ENCODE measurements around the gene MCM6. TPM values are rescaled to one million over a fixed set of nuclear protein-coding genes. Genes with fewer than 3 reads are reported as not detected.
"Not testable (repeated sequence)": the region's sequence is repeated elsewhere in the genome, so short reads cannot be mapped to it uniquely, and the experiment has no call there.

Gene MCM6
- total RNA-seq, 2 donors from 2014 or later = 75.3 to 129 TPM

DNA sequence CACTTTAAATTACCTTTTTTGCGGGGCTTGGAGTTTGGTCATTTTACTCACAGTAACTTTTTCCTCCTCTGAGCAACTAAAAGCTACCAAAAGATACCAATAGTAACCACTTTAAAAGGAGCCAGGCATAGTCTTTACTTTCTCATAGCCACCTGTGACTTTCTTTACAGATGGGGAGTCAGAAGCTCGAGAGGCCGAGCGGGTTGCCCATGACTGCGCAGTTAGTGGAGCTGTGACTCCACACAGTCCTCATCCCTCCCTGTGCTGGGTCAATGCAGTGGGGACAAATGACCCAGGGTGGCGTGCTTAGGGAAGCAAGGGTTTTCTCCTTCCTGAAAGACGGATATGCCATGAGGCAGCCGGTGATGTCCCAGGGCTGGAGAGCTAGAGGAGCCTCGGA is 51.1 kb downstream of the MCM6 start:
- H3K27ac Mint-ChIP-seq = no peak overlapping the region
- no peaks in the 10 kb centered on the region for H3K27me3 Mint-ChIP-seq
- ATAC-seq = no peak
- no peaks in the 10 kb centered on the region for H3K9me3 Mint-ChIP-seq
- no peak for DNase-seq (ENCODE audit: low spot score)
- H3K36me3 Mint-ChIP-seq = peaks cover 9% of the 10 kb centered on the region
- no peak overlapping the region for H3K4me3 Mint-ChIP-seq
- H3K4me1 Mint-ChIP-seq (ENCODE audit: low read depth in 2 of 2) = peaks cover 8 to 14% of the 10 kb centered on the region in 2 donors

- Mint-ChIP-seq H3K4me1 (ENCODE audit: low read depth in 2 of 2) (peaks cover 16 to 27% of the 10 kb centered on the region in 2 donors), H3K27me3 (no peaks in the 10 kb centered on the region), H3K27ac (no peak overlapping the region), H3K4me3 (no peak overlapping the region), H3K9me3 (no peaks in the 10 kb centered on the region), H3K36me3 (peaks cover 9% of the 10 kb centered on the region)
- DNase-seq (ENCODE audit: low spot score) (no peak), ATAC-seq (no peak)
Measured at GRCh38 chr2:135822855-135823254, 53.4 kb downstream of the MCM6 start.

- peak overlapping the region; percentile 83 for H3K4me3 Mint-ChIP-seq
- no peaks in the 10 kb centered on the region for H3K27me3 Mint-ChIP-seq
- H3K9me3 Mint-ChIP-seq = no peaks in the 10 kb centered on the region
- H3K36me3 Mint-ChIP-seq = peaks cover 9% of the 10 kb centered on the region
- no peak for DNase-seq (ENCODE audit: low spot score)
- peaks cover 16 to 27% of the 10 kb centered on the region in 2 donors for H3K4me1 Mint-ChIP-seq (ENCODE audit: low read depth in 2 of 2)
- no peak for ATAC-seq
- H3K27ac Mint-ChIP-seq = peak overlapping the region; percentile 8 to 44
Measured at GRCh38 chr2:135821190-135821589, 55.1 kb downstream of the MCM6 start.

DNA sequence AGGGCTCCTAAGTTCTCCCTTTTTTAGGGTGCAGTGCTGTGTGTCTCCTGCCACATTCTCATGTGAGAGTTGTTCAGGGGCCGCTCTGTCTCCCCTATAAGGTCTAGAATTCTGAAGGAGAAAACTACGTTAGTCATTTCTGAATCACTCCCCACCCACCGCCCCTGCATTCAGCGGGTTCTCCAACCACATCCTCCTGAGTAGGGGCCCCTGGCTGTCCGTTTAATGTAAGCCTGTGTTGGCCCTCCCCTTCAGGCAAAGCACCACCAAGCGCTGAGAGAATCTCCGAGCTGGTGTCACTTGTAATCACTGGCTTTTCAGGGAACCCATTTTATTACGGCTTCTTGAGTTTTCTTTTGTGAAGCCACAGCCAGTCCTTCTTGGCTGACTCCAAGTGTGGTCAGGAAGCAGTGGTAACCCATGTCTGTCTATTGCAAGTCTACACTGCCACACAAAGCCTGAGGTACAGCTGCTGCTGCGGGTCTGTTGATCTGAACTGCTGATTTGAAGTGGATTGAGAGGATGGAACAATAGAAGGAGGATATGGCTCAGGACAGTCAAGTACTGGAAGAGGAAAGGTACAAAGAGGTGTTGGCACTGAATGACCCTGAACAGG is 56.1 kb downstream of the MCM6 start:
- no peaks in the 10 kb centered on the region for H3K27me3 Mint-ChIP-seq
- peak overlapping the region; percentile 8 to 44 for H3K27ac Mint-ChIP-seq
- peaks cover 16 to 27% of the 10 kb centered on the region in 2 donors for H3K4me1 Mint-ChIP-seq (ENCODE audit: low read depth in 2 of 2)
- DNase-seq (ENCODE audit: low spot score) = peak; percentile 86
- ATAC-seq = peak; percentile 97 to 98
- peaks cover 9% of the 10 kb centered on the region for H3K36me3 Mint-ChIP-seq
- H3K9me3 Mint-ChIP-seq = no peaks in the 10 kb centered on the region
- peak overlapping the region; percentile 83 for H3K4me3 Mint-ChIP-seq

DNA sequence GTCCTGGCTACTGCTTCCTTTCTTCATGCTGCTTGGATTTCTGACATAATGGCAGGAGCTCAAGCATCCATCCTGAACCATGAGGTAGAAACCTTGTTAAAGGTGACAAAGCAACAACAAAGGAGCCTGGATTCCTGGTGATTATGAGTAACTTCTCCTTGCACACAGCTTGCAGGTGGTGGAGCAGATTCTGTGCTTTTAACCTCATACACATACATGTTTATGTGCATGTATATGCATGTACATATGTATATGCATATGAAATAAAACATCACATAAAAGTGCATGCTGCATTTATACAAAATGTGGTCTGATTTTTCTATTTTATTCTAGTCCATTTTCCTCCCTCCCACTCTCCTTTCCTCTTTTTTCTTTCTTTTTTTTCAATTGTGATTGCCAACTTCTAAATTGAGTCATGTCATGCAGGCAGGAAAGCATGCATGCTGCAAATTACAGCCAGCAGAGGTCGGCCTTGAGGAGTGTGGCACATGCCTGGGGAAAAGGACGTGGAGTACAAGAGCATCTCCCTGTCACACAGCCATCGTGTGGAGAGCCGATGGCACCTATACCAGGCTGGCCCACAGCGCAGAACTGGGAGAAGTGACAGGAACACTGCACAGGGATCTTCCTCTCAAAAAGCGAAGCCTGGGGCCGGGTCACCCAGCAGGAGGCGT is 57.2 kb downstream of the MCM6 start:
- Mint-ChIP-seq H3K27me3 (no peaks in the 10 kb centered on the region), H3K9me3 (no peaks in the 10 kb centered on the region), H3K27ac (no peak overlapping the region), H3K4me1 (ENCODE audit: low read depth in 2 of 2) (peaks cover 16 to 27% of the 10 kb centered on the region in 2 donors), H3K4me3 (peak overlapping the region; percentile 17), H3K36me3 (peaks cover 9% of the 10 kb centered on the region)
- no peak for ATAC-seq
- no peak for DNase-seq (ENCODE audit: low spot score)

- ATAC-seq (no peak), DNase-seq (ENCODE audit: low spot score) (no peak)
- peaks cover 5% of the 10 kb centered on the region for H3K36me3 Mint-ChIP-seq
- no peak overlapping the region for H3K4me3 Mint-ChIP-seq
- no peak overlapping the region for H3K27ac Mint-ChIP-seq
- no peaks in the 10 kb centered on the region for H3K9me3 Mint-ChIP-seq
- no peaks in the 10 kb centered on the region for H3K27me3 Mint-ChIP-seq
- peaks cover 16 to 27% of the 10 kb centered on the region in 2 donors for H3K4me1 Mint-ChIP-seq (ENCODE audit: low read depth in 2 of 2)
Measured at GRCh38 chr2:135817951-135818350, 58.3 kb downstream of the MCM6 start.

GRCh38 chr2:135817466-135817865 is 58.8 kb downstream of the MCM6 start:
- no peaks in the 10 kb centered on the region for H3K27me3 Mint-ChIP-seq
- H3K27ac Mint-ChIP-seq = no peak overlapping the region
- no peak for DNase-seq (ENCODE audit: low spot score)
- peaks cover 16 to 27% of the 10 kb centered on the region in 2 donors for H3K4me1 Mint-ChIP-seq (ENCODE audit: low read depth in 2 of 2)
- no peak overlapping the region for H3K4me3 Mint-ChIP-seq
- H3K36me3 Mint-ChIP-seq = no peaks in the 10 kb centered on the region
- no peaks in the 10 kb centered on the region for H3K9me3 Mint-ChIP-seq
- no peak for ATAC-seq

DNA sequence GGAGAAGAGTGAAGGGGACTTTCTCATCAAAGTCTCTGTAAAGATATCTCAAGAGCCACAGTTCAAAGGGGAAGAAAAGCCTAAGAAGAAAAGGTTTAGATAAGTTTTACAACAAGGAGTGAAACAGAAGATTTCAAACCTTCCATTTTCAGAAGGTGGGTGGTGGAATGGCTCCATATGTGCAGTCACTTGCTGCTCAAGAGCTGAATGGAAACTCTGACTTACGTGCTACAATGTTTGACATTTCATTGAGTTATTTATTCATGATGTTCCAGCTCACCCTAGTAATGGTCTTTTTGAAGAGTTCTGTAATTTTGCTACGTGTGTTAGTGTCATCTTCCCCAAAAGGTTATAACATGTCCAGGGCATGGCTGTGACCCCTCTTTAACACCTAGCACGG is 61.0 kb downstream of the MCM6 start:
- no peak for ATAC-seq
- no peak for DNase-seq (ENCODE audit: low spot score)
- peaks cover 10 to 14% of the 10 kb centered on the region in 2 donors for H3K4me1 Mint-ChIP-seq (ENCODE audit: low read depth in 2 of 2)
- H3K27me3 Mint-ChIP-seq = no peaks in the 10 kb centered on the region
- H3K27ac Mint-ChIP-seq = no peak overlapping the region
- no peaks in the 10 kb centered on the region for H3K9me3 Mint-ChIP-seq
- H3K36me3 Mint-ChIP-seq = no peaks in the 10 kb centered on the region
- no peak overlapping the region for H3K4me3 Mint-ChIP-seq

DNA sequence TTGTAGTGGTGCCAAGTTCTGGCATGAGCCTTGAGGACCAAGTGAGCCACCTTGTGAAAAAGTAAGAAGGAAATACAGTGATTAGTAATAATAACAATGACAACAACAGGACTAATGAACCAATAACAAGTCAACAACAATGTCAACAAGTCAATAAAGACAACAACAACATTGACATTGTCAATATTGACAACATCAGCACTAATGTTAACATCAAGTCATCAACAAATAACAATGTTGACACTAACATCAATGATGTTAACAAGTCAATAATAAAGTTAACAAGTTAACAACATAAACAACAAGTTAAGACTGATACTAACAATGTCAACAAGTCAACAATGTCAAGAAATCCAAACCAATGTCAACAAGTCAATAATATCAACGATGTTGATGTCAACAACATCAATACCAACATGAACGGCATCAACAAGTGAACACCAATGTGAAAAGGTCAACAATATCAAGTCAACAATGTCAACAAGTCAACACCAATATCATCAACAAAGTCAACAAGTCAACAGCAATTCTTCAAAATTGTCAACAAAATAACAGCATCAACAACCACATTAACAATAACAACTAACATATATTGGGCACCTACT is 63.2 kb downstream of the MCM6 start:
- ATAC-seq (no peak), DNase-seq (ENCODE audit: low spot score) (no peak)
- Mint-ChIP-seq H3K4me1 (ENCODE audit: low read depth in 2 of 2) (no peaks in the 10 kb centered on the region), H3K9me3 (no peaks in the 10 kb centered on the region), H3K27me3 (no peaks in the 10 kb centered on the region), H3K4me3 (no peak overlapping the region), H3K36me3 (no peaks in the 10 kb centered on the region), H3K27ac (no peak overlapping the region)

GRCh38 chr2:135807874-135808273 is 68.4 kb downstream of the MCM6 start:
- H3K4me3 Mint-ChIP-seq; H3K36me3 Mint-ChIP-seq; DNase-seq (ENCODE audit: low spot score); H3K27me3 Mint-ChIP-seq; ATAC-seq; H3K27ac Mint-ChIP-seq; H3K4me1 Mint-ChIP-seq (ENCODE audit: low read depth in 2 of 2); H3K9me3 Mint-ChIP-seq: not testable (repeated sequence)

DNA sequence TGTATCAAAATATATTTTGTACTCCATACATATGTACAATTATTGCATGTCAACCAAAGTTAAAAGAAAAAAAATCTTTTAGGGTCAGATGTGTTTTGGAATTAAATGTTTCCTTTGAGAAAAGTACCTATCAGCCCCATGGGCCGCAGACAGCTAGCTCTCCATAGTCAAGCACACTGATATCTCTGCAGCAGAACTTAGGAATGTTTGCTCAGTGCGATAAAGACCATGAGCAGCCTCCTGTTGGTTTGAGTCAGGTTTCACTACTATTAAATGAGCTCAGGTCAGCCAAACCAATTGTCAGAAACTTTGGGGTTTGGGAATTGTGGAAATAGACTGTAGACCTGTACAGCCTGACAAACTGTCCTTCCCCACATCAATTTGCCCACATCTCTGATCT is 73.0 kb downstream of the MCM6 start:
- DNase-seq (ENCODE audit: low spot score) (no peak), ATAC-seq (no peak)
- Mint-ChIP-seq H3K4me1 (ENCODE audit: low read depth in 2 of 2) (no peaks in the 10 kb centered on the region), H3K27ac (no peak overlapping the region), H3K4me3 (no peak overlapping the region), H3K27me3 (no peaks in the 10 kb centered on the region), H3K9me3 (peaks cover 3% of the 10 kb centered on the region), H3K36me3 (peaks cover 7% of the 10 kb centered on the region)

- H3K27me3 Mint-ChIP-seq = no peaks in the 10 kb centered on the region
- DNase-seq (ENCODE audit: low spot score) = no peak
Measured at GRCh38 chr2:135802350-135802749, 73.9 kb downstream of the MCM6 start.

DNA sequence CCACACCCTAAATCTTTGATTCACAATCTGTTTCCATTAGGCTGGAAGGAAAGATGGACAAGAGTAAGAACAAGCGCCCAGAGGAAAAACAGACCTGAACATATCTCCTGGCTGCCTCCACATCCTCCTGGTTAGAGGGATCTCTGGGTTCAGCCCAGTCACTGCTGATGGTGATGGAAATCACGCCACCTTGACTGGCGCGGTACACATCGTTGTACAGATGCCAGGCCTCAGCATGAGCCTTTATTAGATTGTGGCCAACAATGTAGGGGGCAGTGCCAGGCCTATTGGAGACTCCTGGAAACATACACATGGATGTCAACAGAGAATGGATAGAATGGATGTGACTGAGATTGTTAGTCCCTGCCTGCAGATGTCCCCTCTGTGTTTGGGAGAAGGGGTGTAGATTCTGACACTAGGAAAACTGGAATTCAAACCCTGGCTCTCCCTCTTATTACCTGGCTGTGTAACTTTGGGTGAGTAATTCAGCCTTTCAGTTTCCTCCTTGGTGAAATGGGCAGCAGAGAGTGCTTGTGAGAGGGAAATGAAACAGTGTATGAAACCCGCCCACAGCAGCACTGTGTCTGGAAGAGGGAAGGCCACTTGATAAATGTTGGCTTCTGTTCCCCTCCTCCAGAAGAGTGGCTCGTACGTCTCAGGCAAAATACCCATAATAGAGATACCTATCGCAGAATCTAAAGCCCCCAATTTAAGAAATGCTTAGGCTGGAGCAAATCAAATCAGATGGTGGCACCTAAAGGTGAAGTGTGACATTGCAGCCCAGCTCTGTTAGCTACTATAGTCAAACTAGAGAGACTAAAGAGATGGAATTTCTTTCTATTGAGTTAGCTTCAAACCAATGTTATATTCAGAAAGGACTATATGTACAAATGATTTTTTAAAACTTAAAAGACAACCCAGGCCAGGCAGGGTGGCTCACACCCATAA is 75.5 kb downstream of the MCM6 start:
- Mint-ChIP-seq H3K4me3 (no peak overlapping the region), H3K36me3 (peaks cover 7% of the 10 kb centered on the region), H3K9me3 (peaks cover 3% of the 10 kb centered on the region), H3K27me3 (no peaks in the 10 kb centered on the region), H3K4me1 (ENCODE audit: low read depth in 2 of 2) (peaks cover 3 to 6% of the 10 kb centered on the region in 2 donors), H3K27ac (no peak overlapping the region)
- ATAC-seq (no peak), DNase-seq (ENCODE audit: low spot score) (no peak)

More at GRCh38 chr2:135802350-135802749, 73.9 kb downstream of the MCM6 start:
- peaks cover 3% of the 10 kb centered on the region for H3K9me3 Mint-ChIP-seq
- peaks cover 7% of the 10 kb centered on the region for H3K36me3 Mint-ChIP-seq
- no peak overlapping the region for H3K4me3 Mint-ChIP-seq
- H3K4me1 Mint-ChIP-seq (ENCODE audit: low read depth in 2 of 2) = peaks cover 3 to 4% of the 10 kb centered on the region in 2 donors
- ATAC-seq = no peak
- no peak overlapping the region for H3K27ac Mint-ChIP-seq
